ENCODE results near the gene VIP. TPM values are rescaled to one million over a fixed set of nuclear protein-coding genes. Genes with fewer than 3 reads are reported as not detected.

VIP gene
- total and polyA plus RNA-seq, 10 donors: 1.5 to 25.2 (median 3.1) TPM

DNA sequence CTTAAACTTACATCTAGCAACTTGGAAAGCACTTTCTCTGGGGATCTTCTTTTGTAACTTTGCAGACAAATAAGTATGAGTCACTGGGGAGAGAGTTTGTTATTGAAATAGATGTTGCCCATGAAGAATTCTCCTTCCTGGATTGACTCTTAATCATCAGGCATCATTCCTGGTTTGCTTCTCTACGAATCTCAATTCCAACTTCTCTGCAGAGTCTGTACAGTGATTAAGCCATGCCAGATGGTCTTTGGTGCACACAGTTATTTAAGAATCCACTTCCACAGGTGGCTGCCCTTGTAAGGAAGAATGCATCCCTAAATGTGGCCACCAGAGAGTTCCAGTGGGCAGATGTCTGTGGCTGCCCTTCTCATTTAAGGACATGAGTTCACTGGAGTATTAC lies 27.2 kb upstream of the VIP start:
- H3K4me3 ChIP-seq: no peak overlapping the region
- no peak overlapping the region for H3K27ac ChIP-seq
- WGBS, 5 donors: 74 to 88% (median 79%) methylated on average over 1 of the region's 1 CpG
- no peaks in the 10 kb centered on the region for H3K9me3 ChIP-seq
- H3K36me3 ChIP-seq: peaks cover 0 to 13% (median 0%) of the 10 kb centered on the region in 6 donors
- no peak for TF ChIP-seq CTCF (IDR thresholded peaks at IDR 0.05 in 8 of 11, conservative IDR thresholded peaks at IDR 0.05 in 3 of 11)
- TF ChIP-seq POLR2A (IDR thresholded peaks at IDR 0.05): no peak
- TF ChIP-seq POLR2AphosphoS5 (IDR thresholded peaks at IDR 0.05): no peak
- intact Hi-C loops (cut with DNase I; ENCODE audit: low total_unique reads): no loop called here
- H3K27me3 ChIP-seq (replicated peaks in 1 of 7): no peaks in the 10 kb centered on the region
- no peaks in the 10 kb centered on the region for H3K4me1 ChIP-seq
- DNase-seq: no peak

- WGBS, 5 donors: 65 to 94% (median 68%) methylated on average over 4 of the region's 4 CpGs
- Histone ChIP-seq H3K27me3 (replicated peaks in 1 of 7) (no peaks in the 10 kb centered on the region), H3K27ac (no peak overlapping the region), H3K4me3 (no peak overlapping the region), H3K4me1 (no peaks in the 10 kb centered on the region), H3K36me3 (peaks cover 0 to 13% (median 0%) of the 10 kb centered on the region in 6 donors), H3K9me3 (no peaks in the 10 kb centered on the region)
- TF ChIP-seq POLR2AphosphoS5 (IDR thresholded peaks at IDR 0.05) (no peak), POLR2A (IDR thresholded peaks at IDR 0.05) (no peak), CTCF (IDR thresholded peaks at IDR 0.05 in 8 of 11, conservative IDR thresholded peaks at IDR 0.05 in 3 of 11) (no peak)
- DNase-seq: no peak
- intact Hi-C loops (cut with DNase I; ENCODE audit: low total_unique reads): no loop called here
These were observed 24.3 kb upstream of the VIP start for GRCh38 chr6:152726313-152726712.

DNA sequence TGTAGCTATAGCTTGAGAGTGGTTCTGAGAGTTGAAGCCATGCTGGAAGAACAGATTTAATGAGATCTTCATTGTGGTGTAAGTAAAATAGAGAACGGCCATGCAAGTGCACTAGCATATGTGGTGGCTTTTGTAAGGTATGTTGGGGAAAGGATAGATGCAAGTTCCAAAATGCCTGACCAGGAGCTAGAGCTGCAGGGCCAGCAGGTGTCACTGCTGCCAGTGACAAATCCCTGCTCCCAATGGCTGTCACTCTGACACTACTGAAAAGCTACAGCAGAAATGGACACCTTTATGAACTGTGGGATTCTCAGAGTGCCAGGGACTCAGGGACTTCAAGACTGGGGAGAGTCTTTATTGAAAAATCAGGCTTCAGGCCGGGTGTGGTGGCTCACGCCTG lies 23.1 kb upstream of the VIP start:
- TF ChIP-seq CTCF (IDR thresholded peaks at IDR 0.05 in 8 of 11, conservative IDR thresholded peaks at IDR 0.05 in 3 of 11) (no peak), POLR2AphosphoS5 (IDR thresholded peaks at IDR 0.05) (no peak), POLR2A (IDR thresholded peaks at IDR 0.05) (no peak)
- Histone ChIP-seq H3K9me3 (peaks cover 0 to 2% (median 0%) of the 10 kb centered on the region in 8 donors), H3K27ac (no peak overlapping the region), H3K27me3 (replicated peaks in 1 of 7) (no peaks in the 10 kb centered on the region), H3K4me1 (no peaks in the 10 kb centered on the region), H3K36me3 (peaks cover 0 to 5% (median 0%) of the 10 kb centered on the region in 6 donors), H3K4me3 (no peak overlapping the region)
- DNase-seq: no peak
- 83 to 96% (median 91%) methylated on average over 3 of the region's 3 CpGs for WGBS, 5 donors
- intact Hi-C loops (cut with DNase I; ENCODE audit: low total_unique reads): no loop called here

DNA sequence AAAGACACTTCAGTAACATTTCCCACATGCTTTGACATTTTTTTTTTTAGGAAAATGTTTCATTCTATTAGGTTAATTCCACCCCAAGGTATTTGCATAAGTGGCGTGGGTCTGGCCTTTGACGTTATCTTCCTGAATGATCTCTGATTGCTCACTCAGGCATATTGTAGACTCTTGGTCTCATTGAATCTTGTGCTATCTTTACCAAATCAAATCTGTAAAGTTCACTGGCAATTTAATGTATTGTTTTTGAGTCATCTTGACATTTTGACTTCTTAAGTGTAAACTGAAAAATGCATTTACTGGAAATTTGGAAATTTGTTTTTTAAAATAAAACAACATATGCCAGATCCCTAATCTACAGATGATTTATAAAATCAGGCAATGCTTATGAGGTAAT lies 16.0 kb upstream of the VIP start:
- TF ChIP-seq POLR2A (IDR thresholded peaks at IDR 0.05): no peak
- TF ChIP-seq CTCF (IDR thresholded peaks at IDR 0.05 in 8 of 11, conservative IDR thresholded peaks at IDR 0.05 in 3 of 11): no peak
- TF ChIP-seq POLR2AphosphoS5 (IDR thresholded peaks at IDR 0.05): no peak
- H3K27ac ChIP-seq: no peak overlapping the region
- intact Hi-C loops (cut with DNase I; ENCODE audit: low total_unique reads): no loop called here
- H3K36me3 ChIP-seq: no peaks in the 10 kb centered on the region
- H3K27me3 ChIP-seq (replicated peaks in 1 of 7): no peaks in the 10 kb centered on the region
- H3K4me3 ChIP-seq: no peak overlapping the region
- whole genome bisulfite sequencing, 5 donors: 83 to 91% (median 87%) methylated on average over 2 of the region's 2 CpGs
- peaks cover 0 to 15% (median 9%) of the 10 kb centered on the region in 8 donors for H3K9me3 ChIP-seq
- no peak for DNase-seq
- H3K4me1 ChIP-seq: no peaks in the 10 kb centered on the region
